Daoy (cell line): ENCODE results near the gene EFCAB8. TPM values are rescaled to one million over a fixed set of nuclear protein-coding genes. Genes with fewer than 3 reads are reported as not detected.

ENCODE experiments used
- DNase-seq: peaks from one replicate; pipeline ENCODE4 v3.0.0-alpha.2; 2015; ENCODE audit warnings: low read depth
- total RNA-seq: library from RNA; depleted of rRNA; stranded (reverse); fragments of >200 nt; shearing (Covaris generic); gene quantifications from 2 replicates; pipeline ENCODE4 v1.2.3, GENCODE V29; 2014

The EFCAB8 gene
- total RNA-seq, 1 experiment from 2014 or later, result 1.2 TPM

DNA sequence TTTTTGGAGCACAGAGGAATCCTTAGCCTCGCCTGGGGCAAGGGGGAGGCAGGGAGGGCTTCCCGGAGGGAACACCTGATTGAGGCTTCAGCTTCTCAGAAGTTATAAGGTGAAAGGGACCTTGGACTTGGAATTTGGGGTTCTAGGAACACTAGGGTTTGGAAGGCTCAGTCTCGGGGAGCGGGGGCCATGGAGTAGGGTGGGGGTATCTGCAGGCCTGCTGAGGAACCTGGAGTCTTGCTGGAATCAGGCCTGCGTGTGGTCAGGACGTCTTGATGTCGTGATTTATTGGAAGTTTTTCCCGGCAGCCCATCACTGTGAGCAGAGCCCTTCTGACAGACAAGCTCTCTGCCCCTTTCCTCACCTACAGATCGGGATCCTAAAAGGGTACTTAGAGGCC, 50.7 kb downstream of the EFCAB8 start:
- DNase-seq, result no peak

DNA sequence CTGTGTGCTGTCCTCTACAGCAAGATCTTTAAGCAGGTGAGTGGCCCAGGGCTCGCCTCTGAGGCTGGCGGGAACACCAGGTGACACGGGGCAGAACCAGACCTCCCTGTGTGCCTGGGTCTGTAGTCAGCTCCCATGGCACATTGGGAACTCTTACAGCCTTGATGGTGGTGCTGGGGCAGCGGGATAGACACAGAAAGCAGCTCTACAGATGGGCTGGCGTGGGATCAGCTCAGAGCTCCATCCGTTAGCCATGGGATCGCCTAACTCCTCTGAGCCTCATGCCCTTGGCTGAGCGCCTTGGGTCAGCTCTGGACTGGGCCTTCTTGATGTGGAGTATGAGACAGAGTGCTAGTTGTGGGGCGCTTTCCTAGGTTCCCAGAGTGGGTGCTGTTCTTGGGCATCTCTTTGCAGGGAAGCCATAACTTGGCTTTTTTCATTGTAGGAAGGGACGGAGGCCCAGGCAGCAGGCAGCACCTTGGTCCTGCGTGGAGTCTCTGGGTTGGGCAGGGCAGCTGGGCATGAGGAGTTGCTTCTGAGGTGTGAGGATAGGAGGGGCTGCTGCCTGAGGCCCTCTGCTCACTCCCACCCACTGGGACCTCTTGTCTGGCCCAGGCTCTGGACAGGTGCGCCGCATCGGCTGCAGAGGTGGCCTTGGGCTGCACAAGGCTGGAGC, 51.3 kb downstream of the EFCAB8 start:
- no peak for DNase-seq

DNA sequence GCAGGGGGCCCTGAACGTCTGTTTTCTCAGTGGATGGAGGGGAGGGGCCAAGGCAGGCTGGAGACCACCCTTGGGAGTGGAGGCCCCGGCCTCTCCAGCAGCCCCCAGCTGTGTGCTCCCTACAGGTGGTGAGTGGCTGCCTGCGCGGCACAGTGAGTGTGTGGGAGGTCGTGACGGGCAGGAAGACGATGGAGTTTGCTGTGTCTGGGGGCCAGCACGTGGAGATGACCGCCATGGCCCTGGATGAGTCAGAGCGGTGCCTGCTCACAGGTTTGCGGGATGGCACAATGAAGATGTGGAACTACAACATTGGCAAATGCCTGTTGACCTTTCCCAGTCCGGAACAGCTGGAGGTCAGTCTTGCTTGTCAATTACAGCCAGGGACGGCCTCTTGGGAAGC, 52.6 kb downstream of the EFCAB8 start:
- no peak for DNase-seq

DNA sequence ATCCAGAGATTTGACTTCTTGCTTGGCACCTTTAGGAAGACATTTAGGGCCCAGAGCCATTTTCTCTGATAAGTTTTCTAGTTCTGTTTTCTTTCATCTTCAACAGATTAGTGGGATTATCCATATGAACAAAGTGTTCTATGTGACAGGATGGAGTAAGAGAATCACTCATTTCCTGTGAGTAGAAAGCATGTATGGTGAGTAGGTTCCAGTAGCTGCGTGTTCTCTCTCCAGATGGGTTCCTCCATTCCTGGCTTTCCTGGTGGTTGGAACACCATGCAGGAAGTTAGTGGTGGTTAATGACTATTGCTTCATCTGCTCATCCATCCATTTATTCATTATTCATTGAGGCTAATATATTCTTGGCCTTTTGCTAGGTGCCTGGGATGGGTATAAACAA, 54.0 kb downstream of the EFCAB8 start:
- no peak for DNase-seq

DNA sequence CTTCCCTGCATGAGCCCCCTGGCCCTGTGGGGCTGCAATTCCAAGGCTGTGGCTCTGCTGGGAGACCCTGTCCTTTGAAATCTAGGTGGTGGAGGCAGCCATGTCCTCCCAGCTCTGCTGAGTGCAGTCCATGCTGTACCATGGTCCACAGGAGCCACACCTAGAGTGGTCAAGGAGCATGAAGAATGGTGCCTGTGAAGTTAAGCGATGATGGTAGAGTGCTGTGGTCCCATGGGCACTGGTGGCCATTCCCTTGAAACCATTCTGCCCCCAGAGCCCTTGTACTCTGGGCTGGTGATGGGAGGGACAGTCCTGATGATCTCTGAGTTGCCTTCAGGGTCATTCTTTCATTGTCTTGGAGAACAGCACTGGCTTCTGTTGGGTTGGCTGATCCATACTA, 55.3 kb downstream of the EFCAB8 start:
- DNase-seq, result no peak

DNA sequence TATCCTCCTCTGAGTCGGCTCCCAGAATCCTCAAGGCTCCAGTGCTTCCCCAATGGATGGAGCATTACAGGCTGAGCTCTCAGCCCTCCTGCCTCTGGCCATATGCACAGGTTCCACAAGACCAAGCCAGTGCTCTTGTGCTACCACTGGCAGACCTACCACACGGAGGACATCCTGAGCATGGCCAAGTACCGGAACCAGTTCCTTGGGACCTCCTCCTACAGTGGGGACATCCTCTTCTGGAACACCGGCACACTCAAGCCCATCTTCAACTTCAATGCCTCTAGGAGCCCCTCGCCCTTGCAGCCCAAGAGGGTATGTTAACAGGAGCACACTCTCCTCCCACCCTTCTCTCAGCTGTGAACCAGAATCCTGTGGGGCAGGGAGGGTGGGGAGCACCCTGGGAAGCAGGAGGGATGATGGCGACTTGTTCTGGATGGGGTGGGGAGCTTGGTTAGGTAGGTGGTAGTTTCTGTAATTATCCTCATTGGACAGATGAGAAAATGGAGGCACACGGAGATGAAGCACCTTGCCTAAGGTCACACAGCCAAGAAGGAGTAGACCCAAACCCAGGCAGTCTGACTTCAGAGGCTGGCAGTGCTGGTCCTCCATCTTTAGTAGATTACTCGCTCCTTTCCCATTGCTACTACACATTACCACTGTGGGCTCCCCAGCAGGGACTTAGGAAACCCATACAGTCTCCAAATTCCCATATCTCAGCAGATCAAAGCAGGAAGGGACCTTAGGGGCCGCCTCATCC, 58.6 kb downstream of the EFCAB8 start:
- DNase-seq, result no peak

DNA sequence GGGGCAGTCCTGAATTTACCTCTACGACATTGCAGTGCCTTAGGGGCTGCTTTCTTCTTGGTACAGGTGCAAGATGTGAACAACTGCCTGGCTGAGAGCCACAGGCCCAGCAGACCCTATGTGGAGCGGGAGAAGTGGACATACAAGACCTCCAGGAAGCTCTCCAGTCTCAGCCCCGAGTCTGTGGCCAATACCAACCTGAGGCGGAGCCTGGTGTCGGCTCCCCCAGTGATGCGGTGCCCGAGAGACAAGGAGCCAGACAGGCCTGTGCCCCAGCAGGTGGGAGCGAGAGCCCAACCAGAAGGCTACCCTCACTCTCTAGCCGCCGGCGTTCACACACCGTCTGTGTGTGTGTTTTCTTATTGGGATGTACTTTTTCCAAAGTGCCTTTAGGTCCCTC, 59.6 kb downstream of the EFCAB8 start:
- DNase-seq, result no peak

DNA sequence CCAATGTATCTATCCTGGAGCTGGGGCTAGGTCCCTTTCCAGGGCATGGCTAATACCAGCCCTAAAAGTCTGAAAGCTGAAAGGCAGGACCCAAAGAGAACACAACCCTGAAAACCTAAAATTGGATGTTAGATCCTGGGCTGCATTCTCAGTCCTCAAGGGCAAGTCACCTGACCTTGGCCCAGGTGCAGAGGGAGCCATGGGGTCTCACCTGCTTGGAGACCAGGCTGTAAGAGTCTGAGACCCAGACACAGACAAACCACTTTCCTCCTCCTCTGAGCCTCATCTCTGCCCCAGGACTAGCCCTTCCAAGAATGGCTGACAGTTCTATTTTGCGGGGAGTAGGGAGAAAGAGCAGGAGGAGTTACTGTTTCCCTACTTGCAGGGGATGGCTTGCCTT, 60.0 kb downstream of the EFCAB8 start:
- DNase-seq, result no peak

DNA sequence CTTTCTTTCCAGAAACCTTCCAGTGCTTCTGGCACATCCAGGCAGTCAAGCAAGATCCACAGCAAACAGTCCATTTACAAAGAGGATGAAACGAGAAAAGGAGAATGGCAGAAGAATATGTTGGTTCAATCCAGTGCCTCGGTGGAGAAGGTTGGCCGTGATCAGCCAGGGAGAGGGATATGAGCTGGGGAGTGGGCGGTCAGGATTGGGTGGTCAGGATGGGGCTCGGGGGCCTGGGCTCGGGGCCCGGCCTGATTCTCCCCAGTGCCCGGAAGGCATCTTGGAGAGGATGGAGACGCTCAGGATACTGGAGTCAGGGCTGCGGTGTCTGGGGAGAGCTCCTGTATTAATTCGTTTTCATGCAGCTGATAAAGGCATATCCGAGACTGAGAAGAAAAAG, 61.3 kb downstream of the EFCAB8 start:
- no peak for DNase-seq

DNA sequence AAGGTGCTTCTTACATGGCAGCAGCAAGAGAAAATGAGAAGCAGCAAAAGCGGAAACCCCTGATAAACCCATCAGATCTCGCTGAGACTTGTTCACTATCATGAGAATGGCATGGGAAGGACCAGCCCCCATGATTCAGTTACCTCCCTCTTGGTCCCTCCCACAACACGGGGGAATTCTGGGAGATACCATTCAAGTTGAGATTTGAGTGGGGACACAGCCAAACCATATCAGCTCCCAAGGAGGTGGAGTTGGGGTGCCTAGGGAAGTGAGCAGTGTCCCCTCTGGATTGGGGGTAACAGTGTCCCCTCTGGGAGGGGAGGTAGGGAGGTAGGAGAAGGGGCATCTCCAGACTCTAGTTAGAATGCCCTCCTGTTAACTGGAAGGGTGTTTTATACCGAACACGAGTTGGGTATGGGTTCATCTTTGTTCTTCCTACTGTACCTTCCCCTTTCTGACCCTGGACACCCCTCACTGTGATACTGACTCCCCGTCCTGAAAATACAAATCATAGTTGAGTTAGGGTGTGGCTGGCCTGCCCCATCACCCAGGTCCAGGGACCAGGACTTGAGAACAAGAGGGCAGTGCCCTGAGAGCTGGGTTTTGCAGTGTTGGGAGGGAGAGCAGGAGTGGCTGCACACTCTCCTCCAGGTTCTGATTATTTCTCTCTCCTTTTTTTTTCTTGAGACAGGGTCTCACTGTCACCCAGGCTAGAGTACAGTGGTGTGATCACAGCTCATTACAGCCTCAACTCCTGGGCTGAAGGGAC, 62.0 kb downstream of the EFCAB8 start:
- no peak for DNase-seq

DNA sequence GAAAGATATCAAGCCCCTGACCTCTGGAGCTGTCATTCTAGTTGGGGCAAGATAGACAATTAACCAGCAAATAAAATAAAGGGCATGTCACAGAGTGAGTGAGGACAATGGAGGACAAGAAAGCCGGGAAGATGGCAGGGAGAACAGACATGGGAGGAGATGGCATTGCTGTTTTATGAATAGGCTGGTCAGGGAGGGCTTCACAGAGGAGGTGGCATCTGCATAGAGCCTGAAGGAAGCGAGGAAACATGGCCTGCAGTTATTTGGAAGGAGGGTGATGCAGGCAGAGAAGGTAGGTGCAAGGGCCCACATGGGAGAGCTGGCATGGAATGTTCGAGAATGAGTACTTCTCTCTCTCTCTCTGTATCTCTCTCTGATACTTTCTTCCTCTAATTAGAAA, 63.7 kb downstream of the EFCAB8 start:
- DNase-seq, result no peak

DNA sequence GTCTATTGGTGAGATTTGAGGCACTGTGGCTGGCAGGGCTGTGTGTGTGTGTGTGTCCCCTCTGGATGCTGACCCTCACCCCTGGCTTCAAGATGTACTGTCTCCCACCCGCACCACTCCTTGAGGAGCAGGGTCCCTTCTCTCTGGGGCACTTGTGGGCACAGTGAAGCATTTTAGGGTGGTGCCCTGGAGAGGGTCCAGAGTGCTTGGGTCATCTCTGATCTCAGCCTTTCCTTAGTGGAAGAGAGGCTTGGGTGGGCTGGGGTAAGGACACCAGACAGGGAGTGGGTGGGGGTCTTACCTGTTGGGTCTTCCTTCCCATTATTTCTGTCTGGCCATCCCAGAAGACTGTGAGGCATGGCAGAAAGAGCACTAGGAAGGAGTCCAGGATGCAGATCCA, 66.1 kb downstream of the EFCAB8 start:
- no peak for DNase-seq

DNA sequence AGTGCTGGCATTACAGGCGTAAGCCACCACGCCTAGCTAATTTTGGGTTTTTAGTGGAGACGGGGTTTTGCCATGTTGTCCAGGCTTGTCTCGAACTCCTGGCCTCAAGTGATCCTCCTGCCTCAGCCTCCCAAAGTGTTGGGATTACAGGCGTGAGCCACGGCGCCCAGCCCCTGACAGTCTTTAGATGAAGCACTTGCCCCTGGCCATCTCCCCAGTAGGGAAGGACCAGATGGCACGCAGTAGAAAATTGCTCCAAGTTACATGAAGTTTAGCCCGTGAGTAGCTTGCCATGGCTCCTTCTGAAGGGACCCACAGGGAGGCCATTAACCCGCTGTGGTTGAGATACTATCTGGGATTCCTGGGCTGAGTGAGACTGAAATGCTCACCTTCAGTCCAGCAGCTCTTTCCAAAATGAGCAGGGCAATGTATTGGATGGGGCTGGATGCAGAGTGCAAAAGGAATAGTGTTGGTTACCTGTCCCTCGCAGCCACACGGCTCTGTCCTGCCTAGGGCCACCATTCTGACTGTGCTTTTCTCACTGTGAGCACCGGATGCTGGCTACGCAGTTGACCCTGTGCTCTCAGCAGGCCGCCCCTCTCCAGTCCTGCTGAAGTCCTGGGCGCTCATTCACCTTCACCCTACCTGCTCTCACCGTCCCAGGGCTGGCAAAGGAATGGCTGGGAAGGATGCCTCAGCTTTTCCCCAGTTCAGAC, 66.9 kb downstream of the EFCAB8 start:
- DNase-seq, result no peak

DNA sequence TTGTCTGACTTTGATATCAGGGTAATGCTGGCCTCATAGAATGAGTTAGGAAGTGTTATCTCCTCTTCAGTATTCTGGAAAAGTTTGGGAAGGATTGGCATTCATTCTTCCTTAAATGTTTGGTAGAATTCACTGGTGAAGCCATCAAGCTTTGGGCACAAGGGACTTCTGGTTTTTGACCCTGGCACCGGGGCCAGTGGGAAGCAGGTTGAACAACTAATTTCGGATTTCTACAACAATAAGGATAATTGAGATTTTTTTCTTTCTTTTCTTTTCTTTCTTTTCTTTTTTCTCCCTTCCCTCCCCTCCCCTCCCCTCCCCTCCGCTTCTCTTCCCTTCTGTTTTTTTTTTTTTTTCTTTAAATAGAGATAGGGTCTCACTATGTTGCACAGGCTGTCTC, 70.4 kb downstream of the EFCAB8 start:
- no peak for DNase-seq

DNA sequence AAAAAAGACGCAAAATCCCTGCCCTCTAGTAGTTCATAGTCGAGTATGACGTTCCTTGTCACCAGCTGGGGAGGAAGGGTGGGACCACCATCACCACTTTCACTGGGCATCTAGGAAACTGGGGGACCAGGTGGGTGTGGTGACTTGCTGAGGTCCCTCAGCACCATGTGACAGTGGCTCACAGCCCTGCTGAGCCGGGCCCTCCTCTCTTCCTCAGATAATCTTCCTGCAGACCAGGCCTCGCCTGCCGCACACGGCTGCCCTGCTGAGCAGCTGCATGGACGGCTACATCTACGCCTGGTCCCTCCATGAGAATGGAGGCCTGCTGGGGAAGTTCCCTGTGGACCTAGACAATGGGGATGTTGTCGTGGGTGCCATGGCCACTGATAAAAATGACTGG, 71.5 kb downstream of the EFCAB8 start:
- no peak for DNase-seq

DNA sequence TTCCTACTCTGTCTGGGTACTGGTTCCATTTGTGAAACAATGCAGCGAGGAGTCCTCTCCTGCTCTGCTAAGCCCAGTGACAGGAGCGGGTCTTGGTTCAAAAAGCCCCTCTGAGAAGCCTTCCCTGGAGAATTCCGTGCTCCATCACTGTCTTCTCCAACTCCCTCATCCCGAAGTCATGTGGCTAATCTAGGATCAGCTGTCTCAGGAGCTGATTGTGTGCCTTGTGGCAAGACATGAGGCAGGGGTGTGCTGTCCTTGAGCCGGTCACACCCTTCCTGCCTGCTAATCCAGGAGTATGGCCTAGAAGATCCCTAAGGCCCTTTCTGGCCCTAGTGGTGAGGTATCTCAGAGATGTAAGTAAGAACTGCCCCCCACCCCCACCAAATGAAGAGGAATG, 72.0 kb downstream of the EFCAB8 start:
- no peak for DNase-seq

DNA sequence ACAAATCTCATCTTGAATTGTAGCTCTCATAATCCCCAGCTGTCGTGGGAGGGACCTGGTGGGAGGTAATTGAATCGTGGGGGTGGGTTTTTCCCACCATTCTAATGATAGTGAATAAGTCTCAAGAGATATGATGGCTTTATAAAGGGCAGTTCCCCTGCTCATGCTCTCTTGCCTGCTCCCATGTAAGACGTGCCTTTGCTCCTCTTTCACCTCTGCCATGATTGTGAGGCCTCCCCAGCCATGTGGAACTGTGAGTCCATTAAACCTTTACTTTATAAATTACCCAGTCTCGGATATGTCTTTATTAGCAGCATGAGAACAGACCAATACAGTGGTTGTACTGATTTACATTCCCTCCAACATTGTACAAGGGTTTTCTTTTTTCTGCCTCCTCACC, 75.9 kb downstream of the EFCAB8 start:
- DNase-seq, result no peak

DNA sequence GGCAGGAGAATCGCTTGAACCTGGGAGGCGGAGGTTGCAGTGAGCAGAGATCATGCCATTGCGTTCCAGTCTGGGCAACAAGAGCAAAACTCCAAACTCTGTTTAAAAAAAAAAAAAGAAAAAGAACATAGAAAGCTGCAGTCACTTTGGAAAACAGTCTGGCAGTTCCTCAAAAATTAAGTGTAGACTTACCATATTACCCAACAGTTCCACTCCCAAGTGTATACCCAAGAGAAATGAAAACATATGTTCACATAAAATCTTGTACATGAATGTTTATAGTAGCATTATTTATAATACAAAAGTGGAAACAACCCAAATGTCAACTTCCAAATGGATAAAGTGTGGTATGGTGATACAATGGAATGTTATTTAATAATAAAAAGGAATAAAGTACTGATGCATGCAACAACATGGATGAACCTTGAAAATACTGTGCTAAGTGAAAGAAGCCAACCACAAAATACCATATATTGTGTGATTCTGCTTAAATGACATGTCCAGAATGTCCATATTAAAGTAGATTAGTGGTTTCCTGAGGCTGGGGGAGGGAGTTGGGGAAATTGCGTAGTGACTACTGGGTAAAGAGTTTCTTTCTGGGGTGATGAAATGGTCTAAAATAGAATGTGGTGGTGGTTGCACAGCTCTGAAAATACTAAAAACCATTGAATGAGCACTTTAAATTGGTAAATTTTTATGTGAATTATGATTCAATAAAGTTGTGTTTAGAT, 82.6 kb downstream of the EFCAB8 start:
- no peak for DNase-seq

DNA sequence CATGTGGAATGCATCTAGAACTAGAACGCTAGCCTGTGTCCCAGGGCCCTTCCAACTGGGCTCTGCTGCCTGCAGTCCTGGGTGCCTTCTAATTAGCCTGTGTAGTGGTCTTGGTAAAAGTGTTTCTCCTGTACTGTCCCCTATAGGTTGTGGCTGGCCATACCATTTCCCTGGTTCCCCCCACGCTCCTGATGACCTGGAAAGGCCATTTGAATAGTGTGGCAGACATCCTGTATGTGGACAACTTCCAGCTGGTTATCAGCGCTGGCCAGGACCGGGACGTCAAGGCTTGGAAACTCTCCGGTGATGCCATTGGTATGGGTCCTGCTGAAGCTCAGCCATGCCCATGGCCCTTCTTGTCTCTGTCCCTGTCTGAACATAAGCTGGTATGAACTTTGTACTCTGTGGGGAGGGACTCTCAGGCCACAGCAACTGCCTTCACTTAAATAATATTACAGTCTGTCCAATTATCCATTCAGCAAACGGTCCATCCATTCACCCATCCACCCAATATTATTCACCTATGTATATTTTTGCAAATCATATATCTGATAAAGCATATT, 84.8 kb downstream of the EFCAB8 start:
- DNase-seq, result no peak

DNA sequence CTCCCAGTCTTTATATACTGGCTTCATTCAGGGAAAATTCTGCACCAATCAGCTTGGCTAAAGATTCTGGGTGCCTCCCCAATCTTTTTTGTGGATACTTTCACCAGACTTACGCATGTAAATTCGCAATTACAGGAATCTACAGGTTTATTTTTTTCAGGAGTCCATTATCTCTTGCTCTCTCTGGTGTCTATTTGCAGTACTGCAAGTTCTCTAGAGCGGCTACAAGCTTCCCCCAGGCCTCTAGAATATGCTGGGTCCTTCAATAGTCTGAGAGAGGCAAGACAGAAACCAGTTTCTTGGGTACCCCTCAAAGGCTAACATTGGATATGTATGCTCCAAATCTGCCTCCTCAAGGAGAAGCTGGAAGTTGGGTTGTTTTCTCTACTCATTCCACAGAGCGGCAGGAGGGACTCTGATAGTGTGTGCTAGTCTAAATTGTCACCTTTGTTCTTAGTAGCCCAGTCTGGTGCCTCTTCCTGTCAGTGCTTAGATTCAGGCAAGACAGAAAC, 87.0 kb downstream of the EFCAB8 start:
- no peak for DNase-seq

DNA sequence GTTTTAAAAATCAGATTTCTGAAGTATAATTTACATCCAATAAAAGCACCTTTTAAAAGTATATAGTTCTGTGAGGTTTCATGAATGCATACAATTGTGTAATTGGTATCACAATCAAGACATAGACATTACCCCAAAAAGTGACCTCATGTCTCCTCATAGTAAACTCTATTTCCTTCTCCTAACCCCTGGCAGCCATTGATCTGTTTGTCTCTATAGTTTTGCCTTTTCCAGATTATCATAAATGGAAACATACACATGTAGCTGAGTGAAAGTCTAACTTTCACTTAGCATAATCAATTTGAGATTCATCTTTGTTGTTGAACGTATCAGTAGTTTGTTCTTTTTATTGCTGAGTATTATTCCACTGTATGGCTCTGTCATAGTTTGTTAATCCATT, 87.9 kb downstream of the EFCAB8 start:
- DNase-seq, result no peak
